CD4-positive, alpha-beta T cell treated with Interferon alpha-2 for 1 hour (primary cell): ENCODE data around the gene DCTN5.

Experiments
- DNase-seq, 2 donors: peaks; one replicate each; pipeline ENCODE4 v3.0.0-alpha.2; 2020 to 2022

Gene DCTN5

GRCh38 chr16:23666571-23667354 is 25.5 kb downstream of the DCTN5 start:
- DNase-seq = no peak

- DNase-seq = no peak
Observed at GRCh38 chr16:23667355-23667659, 26.0 kb downstream of the DCTN5 start.

- no peak for DNase-seq
Observed at GRCh38 chr16:23668225-23668624, 27.0 kb downstream of the DCTN5 start.

GRCh38 chr16:23668873-23669272 is 27.6 kb downstream of the DCTN5 start:
- no peak for DNase-seq

- no peak for DNase-seq
Observed at GRCh38 chr16:23670137-23670776, 29.0 kb downstream of the DCTN5 start.

- DNase-seq = no peak
Observed at GRCh38 chr16:23673971-23674614, 32.8 kb downstream of the DCTN5 start.

GRCh38 chr16:23676924-23677480 is 35.7 kb downstream of the DCTN5 start:
- no peak for DNase-seq

GRCh38 chr16:23678430-23679273 is 37.4 kb downstream of the DCTN5 start, which contains the start of gene PLK1:
Gene PLK1 (plus strand): TSS chr16:23678889. CDS start chr16:23678933, 44 bp downstream.
- peak; percentile 66 to 75 for DNase-seq

GRCh38 chr16:23679274-23679985 is 38.2 kb downstream of the DCTN5 start:
- peak in 1 of 2 donors; percentile 8 for DNase-seq

GRCh38 chr16:23679986-23680336 is 38.7 kb downstream of the DCTN5 start:
- no peak for DNase-seq

GRCh38 chr16:23682181-23682580 is 40.9 kb downstream of the DCTN5 start:
- DNase-seq = no peak

- no peak for DNase-seq
Observed at GRCh38 chr16:23683487-23683886, 42.2 kb downstream of the DCTN5 start.

GRCh38 chr16:23687034-23687808 is 46.0 kb downstream of the DCTN5 start:
- no peak for DNase-seq

GRCh38 chr16:23689442-23690187 is 48.3 kb downstream of the DCTN5 start:
- no peak for DNase-seq

GRCh38 chr16:23690771-23691482 is 49.7 kb downstream of the DCTN5 start:
- DNase-seq = no peak

GRCh38 chr16:23691483-23692189 is 50.4 kb downstream of the DCTN5 start:
- DNase-seq = no peak

GRCh38 chr16:23692190-23692837 is 51.0 kb downstream of the DCTN5 start:
- DNase-seq = no peak

- no peak for DNase-seq
Observed at GRCh38 chr16:23694265-23694643, 53.0 kb downstream of the DCTN5 start.
